AG09309 (cell line): ENCODE data around the gene COL24A1.

Experiments
- DNase-seq: peaks from one replicate; pipeline ENCODE4 v3.0.0-alpha.2; 2010; ENCODE audit warnings: low read depth
- H3K4me3 ChIP-seq: 2 replicates; pipeline ENCODE4 v1.5.1; 2011; ENCODE audit warnings: mild to moderate bottlenecking, low read depth, low read length, moderate library complexity; ENCODE audit not compliant: control insufficient read depth
- TF ChIP-seq, protein P1 (sequence below): IDR thresholded peaks from 2 replicates; pipeline ENCODE4 v1.5.1; 2011; ENCODE audit warnings: mild to moderate bottlenecking, low read depth, low read length, inconsistent platforms; ENCODE audit not compliant: insufficient read depth, control insufficient read depth; ENCODE audit errors: missing control alignments

Gene COL24A1

DNA sequence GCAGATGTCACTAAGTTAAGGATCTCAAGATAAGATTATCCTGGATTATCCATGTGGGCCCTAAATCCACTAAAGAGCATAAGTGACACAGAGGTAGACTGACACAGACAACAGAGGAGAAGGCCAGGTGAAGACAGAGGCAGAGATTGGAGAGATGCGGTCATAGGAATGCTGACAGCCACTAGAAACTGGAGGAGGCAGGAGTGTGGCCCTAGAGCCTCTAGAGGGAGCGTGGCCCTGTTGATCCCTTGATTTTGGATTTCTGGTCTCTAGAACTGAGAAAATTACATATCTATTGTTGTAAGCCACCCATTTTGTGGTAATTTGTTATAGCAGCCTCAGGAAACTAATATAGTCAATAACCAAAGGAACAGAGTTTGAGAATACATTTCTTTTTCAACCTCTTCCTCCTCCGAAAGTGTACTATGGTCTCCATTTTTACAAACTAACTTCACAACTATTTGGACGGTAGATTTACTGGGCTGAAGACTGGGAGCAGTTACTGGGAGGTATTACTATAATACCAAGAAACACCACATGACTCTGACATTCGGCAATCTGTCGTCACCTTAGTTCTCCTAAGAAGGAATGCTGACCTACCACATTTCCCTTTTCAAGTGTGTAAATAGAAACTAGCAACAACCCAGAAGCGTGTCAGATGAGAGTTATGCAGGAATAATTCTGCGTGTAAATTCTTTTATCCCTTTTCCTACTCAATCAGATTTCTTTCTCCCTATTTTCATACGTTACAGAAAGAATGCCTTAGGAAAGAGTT is 332.3 kb downstream of the COL24A1 start:
- H3K4me3 ChIP-seq, result no peak overlapping the region

DNA sequence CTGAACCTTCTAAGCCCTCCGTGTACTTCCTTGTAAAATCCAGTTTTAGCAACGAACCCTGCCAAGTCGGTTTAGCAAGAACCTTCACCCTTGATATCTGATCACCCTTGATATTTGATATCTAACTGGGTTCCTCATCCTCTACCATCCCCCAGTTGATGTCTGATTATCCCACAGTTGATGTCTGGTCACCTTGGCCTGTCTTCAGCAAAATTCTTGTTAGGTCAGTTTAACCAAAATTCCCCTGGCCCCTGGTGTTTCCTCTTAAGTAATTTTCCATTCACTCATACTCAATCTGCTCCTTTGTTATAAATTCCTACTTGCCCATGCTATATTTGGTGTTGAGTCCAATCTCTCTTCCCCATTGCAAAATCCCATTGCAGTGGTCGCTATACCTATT is 333.9 kb downstream of the COL24A1 start:
- no peak overlapping the region for H3K4me3 ChIP-seq
- no peak for DNase-seq
- TF ChIP-seq, protein P1, sequence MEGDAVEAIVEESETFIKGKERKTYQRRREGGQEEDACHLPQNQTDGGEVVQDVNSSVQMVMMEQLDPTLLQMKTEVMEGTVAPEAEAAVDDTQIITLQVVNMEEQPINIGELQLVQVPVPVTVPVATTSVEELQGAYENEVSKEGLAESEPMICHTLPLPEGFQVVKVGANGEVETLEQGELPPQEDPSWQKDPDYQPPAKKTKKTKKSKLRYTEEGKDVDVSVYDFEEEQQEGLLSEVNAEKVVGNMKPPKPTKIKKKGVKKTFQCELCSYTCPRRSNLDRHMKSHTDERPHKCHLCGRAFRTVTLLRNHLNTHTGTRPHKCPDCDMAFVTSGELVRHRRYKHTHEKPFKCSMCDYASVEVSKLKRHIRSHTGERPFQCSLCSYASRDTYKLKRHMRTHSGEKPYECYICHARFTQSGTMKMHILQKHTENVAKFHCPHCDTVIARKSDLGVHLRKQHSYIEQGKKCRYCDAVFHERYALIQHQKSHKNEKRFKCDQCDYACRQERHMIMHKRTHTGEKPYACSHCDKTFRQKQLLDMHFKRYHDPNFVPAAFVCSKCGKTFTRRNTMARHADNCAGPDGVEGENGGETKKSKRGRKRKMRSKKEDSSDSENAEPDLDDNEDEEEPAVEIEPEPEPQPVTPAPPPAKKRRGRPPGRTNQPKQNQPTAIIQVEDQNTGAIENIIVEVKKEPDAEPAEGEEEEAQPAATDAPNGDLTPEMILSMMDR, result no peak

More for the DNA sequence above, 332.3 kb downstream of the COL24A1 start:
- TF ChIP-seq, protein P1, result no peak
- no peak for DNase-seq

DNA sequence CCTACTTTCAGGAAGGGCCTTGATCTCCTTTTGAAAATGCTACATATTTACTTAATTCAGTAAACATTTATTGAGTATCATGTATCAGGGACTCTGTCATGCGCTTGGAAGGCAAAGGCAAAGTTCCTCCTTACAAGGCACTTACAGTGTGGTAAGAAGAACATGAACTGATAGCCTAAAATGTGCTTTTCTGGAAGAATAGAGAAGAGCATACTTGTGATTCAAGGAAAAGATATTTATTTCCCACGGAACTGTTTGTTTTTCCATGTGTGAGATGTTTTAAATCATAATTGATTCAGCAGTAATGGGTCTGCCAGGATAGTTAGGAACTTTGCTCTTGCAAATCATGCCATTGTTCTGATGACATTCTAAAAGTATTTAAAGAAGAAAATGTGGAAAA is 338.2 kb downstream of the COL24A1 start:
- peak; percentile 41 for DNase-seq
- H3K4me3 ChIP-seq, result no peak overlapping the region
- TF ChIP-seq, protein P1, result no peak

DNA sequence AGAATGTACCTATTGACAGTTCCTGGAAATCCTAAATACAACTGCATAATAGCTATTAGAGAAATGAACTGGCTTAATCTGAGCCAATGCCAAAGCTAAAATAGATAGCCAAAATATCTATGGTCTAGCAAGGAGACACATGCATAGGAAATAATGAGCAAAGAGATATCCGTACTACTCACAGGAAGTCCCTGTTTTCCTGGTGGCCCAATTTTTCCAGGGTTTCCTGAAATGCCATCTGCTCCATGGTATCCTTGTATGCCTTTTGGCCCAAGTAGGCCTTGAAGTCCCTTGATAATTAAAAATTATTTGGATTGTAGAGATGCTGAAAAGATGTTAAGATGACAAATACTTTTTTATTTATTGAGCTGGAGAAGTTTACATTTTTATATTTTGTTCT is 340.0 kb downstream of the COL24A1 start:
- TF ChIP-seq, protein P1, result no peak
- H3K4me3 ChIP-seq, result no peak overlapping the region
- no peak for DNase-seq

DNA sequence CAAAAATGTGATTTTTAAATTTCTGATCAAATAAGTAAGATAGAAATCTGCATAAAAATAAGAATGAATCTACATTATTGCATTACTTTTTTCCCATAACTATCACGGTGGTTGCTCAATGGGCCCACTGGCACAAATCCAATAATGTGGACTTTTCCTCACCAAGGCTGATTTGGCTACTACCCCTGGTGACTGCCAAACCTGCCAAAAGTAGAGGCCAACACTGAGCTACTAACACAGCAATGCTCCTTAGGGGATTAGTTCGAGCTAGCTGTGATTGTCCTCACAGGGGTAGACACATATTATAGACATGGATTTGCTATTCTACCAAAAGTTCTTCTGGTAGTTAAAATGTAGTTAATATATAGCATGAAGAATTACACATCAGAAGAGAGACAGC is 340.7 kb downstream of the COL24A1 start:
- no peak overlapping the region for H3K4me3 ChIP-seq
- no peak for DNase-seq
- TF ChIP-seq, protein P1, result no peak

DNA sequence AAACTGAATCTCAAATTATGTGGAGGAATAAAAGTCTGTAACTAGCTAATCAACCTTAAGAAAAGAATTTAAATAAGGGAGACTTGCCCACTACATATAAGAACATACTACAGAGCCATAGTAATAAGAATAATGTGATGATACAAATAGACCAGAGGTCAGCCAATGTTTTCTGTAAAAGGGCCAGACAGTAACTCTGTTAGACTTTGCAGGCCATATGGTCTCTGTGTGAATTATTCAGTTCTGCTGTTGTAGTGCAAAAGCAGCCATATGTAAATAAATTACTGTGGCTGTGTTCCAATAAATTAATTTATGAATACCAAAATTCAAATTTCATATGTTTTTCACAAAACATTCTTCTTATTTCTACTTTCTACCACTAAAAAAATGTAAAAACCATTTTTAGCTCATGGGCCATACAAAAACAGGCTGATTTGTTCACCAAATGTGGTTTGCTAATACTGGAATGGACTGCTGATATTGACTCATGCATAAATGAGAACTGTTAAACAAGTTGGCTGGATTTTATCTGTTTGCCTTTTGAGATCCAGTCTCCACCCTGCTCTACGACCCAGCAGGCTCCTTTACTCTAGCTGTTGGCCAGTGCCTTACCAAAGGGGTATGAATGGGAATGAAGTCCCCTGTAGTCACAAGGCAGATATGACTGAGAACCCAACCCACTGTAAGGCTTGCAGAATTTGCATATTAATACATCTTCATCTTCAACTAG is 350.2 kb downstream of the COL24A1 start:
- TF ChIP-seq, protein P1, result no peak
- no peak overlapping the region for H3K4me3 ChIP-seq
- DNase-seq, result no peak
